ENCODE measurements around the gene SF1. TPM values are rescaled to one million over a fixed set of nuclear protein-coding genes. Genes with fewer than 3 reads are reported as not detected.

SF1 gene
- total RNA-seq: 278 TPM

- H3K27me3 ChIP-seq: no peaks in the 10 kb centered on the region
- peak within 1 kb of the TSS; percentile 99 for H3K27ac ChIP-seq
- no peaks in the 10 kb centered on the region for H3K9me3 ChIP-seq
- peaks cover 0 to 29% of the 10 kb centered on the region in 2 donors for H3K36me3 ChIP-seq
- H3K4me3 ChIP-seq: peak within 1 kb of the TSS; percentile 87 to 99
- TF ChIP-seq POLR2A (IDR thresholded peaks at IDR 0.05): peak; percentile 72 to 90
- TF ChIP-seq POLR2AphosphoS5 (IDR thresholded peaks at IDR 0.05; ENCODE audit: insufficient read depth in 1 of 2, low read depth in 1 of 2): peak; percentile 97 to 98
- peak in 1 of 3 experiments; percentile 19 for TF ChIP-seq CTCF (IDR thresholded peaks at IDR 0.05)
- peak; percentile 100 for DNase-seq (ENCODE audit: extremely low spot score in 2 of 2)
- intact Hi-C loops (cut with DNase I): loop anchor here (5.0 kb wide), 1 partner anchor 36 kb away; the partner anchor contains the start of gene RASGRP2
- H3K4me1 ChIP-seq: peaks cover 45% of the 10 kb centered on the region
Observed at GRCh38 chr11:64778473-64779298, at the start of gene SF1. TSS of gene SF1 (minus strand) at chr11:64778542. CDS start at chr11:64778392, 150 bp downstream.

GRCh38 chr11:64827451-64827839 lies 49.1 kb upstream of the SF1 start:
- peaks cover 0 to 7% of the 10 kb centered on the region in 2 donors for H3K36me3 ChIP-seq
- DNase-seq (ENCODE audit: extremely low spot score in 2 of 2): no peak
- TF ChIP-seq POLR2A (IDR thresholded peaks at IDR 0.05) (no peak), CTCF (IDR thresholded peaks at IDR 0.05) (no peak), POLR2AphosphoS5 (IDR thresholded peaks at IDR 0.05; ENCODE audit: insufficient read depth in 1 of 2, low read depth in 1 of 2) (no peak)
- intact Hi-C loops (cut with DNase I): no loop called here
- H3K9me3 ChIP-seq: no peaks in the 10 kb centered on the region
- H3K27ac ChIP-seq: no peak overlapping the region
- no peaks in the 10 kb centered on the region for H3K4me1 ChIP-seq
- H3K4me3 ChIP-seq: no peak overlapping the region
- H3K27me3 ChIP-seq: no peaks in the 10 kb centered on the region

- TF ChIP-seq POLR2A (IDR thresholded peaks at IDR 0.05) (no peak), POLR2AphosphoS5 (IDR thresholded peaks at IDR 0.05; ENCODE audit: insufficient read depth in 1 of 2, low read depth in 1 of 2) (no peak), CTCF (IDR thresholded peaks at IDR 0.05) (no peak)
- no peaks in the 10 kb centered on the region for H3K4me1 ChIP-seq
- no peak overlapping the region for H3K4me3 ChIP-seq
- no peak overlapping the region for H3K27ac ChIP-seq
- intact Hi-C loops (cut with DNase I): no loop called here
- no peak for DNase-seq (ENCODE audit: extremely low spot score in 2 of 2)
- H3K9me3 ChIP-seq: no peaks in the 10 kb centered on the region
- H3K36me3 ChIP-seq: peaks cover 0 to 7% of the 10 kb centered on the region in 2 donors
- H3K27me3 ChIP-seq: no peaks in the 10 kb centered on the region
Observed at GRCh38 chr11:64826578-64827450, 48.5 kb upstream of the SF1 start.

GRCh38 chr11:64826062-64826461 lies 47.7 kb upstream of the SF1 start:
- intact Hi-C loops (cut with DNase I): no loop called here
- no peak for TF ChIP-seq POLR2AphosphoS5 (IDR thresholded peaks at IDR 0.05; ENCODE audit: insufficient read depth in 1 of 2, low read depth in 1 of 2)
- no peak for TF ChIP-seq CTCF (IDR thresholded peaks at IDR 0.05)
- TF ChIP-seq POLR2A (IDR thresholded peaks at IDR 0.05): no peak
- peaks cover 0 to 7% of the 10 kb centered on the region in 2 donors for H3K36me3 ChIP-seq

More at GRCh38 chr11:64826062-64826461, 47.7 kb upstream of the SF1 start:
- H3K9me3 ChIP-seq: no peaks in the 10 kb centered on the region
- no peak for DNase-seq (ENCODE audit: extremely low spot score in 2 of 2)
- H3K4me3 ChIP-seq: no peak overlapping the region
- H3K4me1 ChIP-seq: no peaks in the 10 kb centered on the region
- H3K27me3 ChIP-seq: no peaks in the 10 kb centered on the region
- no peak overlapping the region for H3K27ac ChIP-seq

Data from vagina (tissue), 2 donors.